NCI-H2107 (cell line): Measurements from ENCODE around the gene CEP57L1.
"Not testable (repeated sequence)": the region's sequence is repeated elsewhere in the genome, so short reads cannot be mapped to it uniquely, and the experiment has no call there.

Source experiments
- DNase-seq: peaks from one replicate; lab custom pipeline; 2025; lab: John Stamatoyannopoulos, UW

The CEP57L1 gene

DNA sequence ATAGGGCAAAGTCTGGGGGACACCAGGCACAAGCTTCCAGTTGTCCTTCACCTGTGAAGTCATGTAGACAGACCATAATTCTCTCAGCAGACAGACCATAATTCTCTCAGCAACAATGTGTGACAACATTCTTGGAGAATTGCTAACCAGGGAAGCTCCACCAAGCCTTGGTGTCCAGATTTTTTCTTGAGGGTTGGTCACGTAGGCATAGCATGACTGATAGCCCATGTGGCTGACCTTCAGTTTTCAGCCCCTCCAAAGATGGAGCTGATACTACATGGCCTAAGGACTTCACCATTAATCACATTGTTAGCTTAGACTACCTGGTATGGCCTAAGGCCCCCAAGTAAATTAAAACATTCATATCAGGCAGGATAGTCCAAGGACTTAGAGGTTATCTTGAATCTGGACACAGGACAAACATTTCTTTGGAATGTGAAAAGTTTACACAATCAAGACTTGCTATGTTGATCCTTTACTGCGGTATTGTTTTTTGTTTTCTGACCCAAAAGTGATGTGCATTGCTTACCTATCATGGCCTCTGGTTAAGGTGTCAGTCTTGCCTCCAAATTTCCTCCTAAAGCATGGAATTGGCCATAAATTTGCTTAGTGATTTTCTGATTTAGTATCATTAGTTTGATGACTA lies 76.9 kb downstream of the CEP57L1 start:
- DNase-seq = no peak

- no peak for DNase-seq
These were observed 79.6 kb downstream of the CEP57L1 start for GRCh38 chr6:109174916-109175315.

GRCh38 chr6:109178921-109179320 lies 83.6 kb downstream of the CEP57L1 start:
- DNase-seq = no peak

GRCh38 chr6:109179507-109179906 lies 84.2 kb downstream of the CEP57L1 start:
- no peak for DNase-seq

DNA sequence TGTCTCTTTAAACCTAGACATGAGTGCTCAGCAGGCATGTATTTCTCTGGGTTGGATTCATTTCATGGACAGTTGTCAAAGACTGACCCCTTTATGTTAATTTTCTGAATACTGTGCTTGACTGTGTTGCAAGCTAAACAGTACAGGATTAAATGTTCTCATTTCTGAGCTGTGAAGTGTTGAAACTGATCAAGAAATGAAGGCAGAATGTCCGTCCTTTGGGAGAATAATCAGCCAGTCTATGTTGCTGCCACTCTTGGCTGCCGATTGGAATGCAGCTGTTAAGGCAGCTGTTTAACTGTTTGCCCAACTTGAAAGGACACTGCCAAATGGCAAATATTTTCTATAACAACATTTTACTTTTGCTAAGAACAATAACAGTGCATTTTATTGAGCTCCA lies 87.3 kb downstream of the CEP57L1 start:
- DNase-seq = no peak

GRCh38 chr6:109183109-109183650 lies 87.9 kb downstream of the CEP57L1 start:
- no peak for DNase-seq

DNA sequence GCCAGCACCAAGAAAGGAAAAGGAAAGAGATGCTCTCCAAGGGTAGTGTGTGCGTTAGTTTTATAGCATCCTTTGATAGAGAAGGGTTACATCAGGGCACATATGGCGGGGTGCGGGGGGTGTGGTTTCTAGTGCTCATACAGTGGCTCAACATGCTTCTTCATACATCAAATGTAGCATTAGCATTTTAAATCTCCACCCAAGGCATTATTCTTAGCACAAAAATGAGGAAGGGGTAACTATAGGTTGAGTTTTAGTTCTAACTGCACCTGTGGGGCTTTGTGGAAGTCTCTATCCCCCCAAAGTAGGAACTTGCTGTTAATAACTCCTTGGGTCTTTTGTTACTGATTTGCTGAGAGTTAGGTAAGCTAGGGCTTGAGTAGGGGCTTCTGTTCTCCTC lies 89.3 kb downstream of the CEP57L1 start:
- no peak for DNase-seq

- no peak for DNase-seq
These were observed 90.7 kb downstream of the CEP57L1 start for GRCh38 chr6:109186012-109186411.

- DNase-seq = no peak
These were observed 92.2 kb downstream of the CEP57L1 start for GRCh38 chr6:109187399-109188114.

DNA sequence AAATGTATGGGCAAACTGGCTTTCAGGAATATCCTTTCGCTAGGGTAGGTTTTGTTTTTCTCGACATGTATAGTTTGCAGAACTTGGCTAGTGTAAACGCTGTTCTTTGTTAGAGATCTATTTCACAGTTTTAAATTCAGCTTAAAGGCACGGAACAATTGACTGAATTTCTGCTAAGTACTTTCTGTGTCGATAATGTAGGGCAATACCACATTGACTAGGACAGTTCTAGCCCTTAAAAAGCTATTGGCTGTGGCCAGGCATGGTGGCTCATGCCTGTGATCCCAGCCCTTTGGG lies 92.8 kb downstream of the CEP57L1 start:
- no peak for DNase-seq

DNA sequence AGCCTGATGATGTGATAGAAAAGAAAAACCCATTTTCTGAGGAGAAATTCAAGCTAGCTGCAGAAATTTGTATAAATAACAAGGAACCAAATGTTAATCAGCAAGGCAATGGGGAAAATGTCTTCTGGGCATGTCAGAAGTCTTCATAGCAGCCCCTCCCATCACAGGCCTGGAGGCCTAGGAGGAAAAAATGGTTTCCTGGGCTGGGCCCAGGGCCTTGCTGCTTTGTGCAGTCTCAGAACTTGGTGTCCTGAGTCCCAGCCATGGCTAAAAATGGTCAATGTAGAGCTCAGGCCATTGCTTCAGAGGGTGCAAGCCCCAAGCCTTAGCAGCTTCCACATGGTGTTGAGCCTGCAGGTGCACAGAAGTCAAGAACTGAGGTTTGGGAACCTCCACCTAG lies 96.1 kb downstream of the CEP57L1 start:
- not testable (repeated sequence) for DNase-seq

GRCh38 chr6:109192865-109193264 lies 97.6 kb downstream of the CEP57L1 start:
- no peak for DNase-seq

DNA sequence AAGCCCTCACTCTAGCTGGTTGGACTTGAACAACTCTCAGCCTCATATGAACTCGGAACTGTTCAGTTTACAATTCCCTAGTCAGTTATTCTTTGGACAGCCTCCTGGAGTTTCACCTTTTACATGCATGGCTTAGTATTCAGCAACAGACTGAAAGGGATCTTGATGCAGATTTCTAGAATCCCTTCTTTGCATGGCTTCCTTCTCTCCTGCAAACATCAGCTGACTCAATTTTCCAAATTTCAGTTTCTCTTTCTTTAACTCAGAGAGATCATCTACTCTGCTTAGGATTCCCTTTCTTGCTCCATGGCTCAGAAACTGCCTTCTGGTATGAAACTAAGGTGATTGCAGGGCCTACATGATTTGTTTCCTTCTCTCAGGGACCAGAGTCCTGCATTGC lies 99.6 kb downstream of the CEP57L1 start:
- no peak for DNase-seq

DNA sequence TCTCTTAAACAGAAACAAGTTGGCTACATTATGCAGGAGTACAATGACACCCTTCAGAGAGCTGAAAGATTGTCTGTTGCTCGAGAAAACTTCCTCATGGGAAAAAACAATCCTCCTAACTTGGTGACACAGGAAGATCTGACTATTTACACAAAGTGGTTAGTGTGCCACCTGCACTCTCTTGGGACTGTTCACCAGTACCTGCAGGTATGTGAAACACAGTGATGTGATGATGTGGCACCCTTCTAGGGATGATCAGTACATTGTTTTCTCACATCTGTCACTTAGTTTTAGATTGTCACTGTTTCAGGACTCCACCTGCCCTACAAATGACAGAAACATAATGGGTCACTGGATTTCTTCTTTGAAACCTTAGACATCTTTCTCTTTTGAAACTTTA lies 101.8 kb downstream of the CEP57L1 start:
- no peak for DNase-seq

GRCh38 chr6:109202409-109203264 lies 107.3 kb downstream of the CEP57L1 start:
- DNase-seq = no peak

DNA sequence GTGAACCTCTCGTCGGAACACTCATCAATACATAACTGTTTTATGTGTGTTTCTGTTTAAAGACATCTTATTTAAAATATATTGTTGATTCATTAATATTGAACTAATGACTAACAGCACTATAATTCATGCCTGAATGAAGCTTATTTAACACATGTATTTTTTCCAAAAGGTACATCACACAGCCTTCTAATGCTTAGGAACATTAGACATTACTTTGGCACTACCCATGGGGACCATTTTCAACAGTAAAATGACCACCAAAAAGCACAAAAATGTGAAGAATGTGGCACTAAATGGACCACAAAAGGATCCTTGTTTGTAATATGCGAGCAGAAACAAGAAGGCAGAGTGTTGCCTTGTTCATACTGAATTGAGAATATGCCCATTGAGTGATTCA lies 109.2 kb downstream of the CEP57L1 start:
- DNase-seq = no peak

DNA sequence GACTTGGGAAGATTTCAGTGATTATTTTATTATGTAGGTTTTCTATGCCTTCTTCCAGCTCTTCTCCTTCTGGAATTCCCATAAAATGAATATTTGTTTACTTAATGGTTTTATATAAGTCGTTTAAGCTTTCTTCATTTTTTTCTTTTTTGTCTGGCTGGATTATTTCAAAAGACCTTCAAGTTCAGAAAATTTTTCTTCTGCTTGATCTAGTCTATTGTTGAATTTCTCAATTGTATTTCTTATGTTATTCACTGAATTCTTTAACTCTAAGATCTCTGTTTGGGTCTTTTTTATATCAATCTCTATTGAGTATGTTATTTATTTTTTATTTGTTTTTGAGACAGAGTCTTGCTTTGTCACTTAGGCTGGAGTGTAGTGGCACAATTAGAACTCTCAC lies 117.4 kb downstream of the CEP57L1 start:
- no peak for DNase-seq
